ENCODE measurements around the gene LGI2. TPM values are rescaled to one million over a fixed set of nuclear protein-coding genes. Genes with fewer than 3 reads are reported as not detected.
A peak's percentile ranks its signal among the peaks of the same experiment; 100 is the strongest.
"Not testable (repeated sequence)": the region's sequence is repeated elsewhere in the genome, so short reads cannot be mapped to it uniquely, and the experiment has no call there.

Gene LGI2
- polyA plus RNA-seq, 4 donors: 28.7 to 34.0 (median 30.7) TPM

- no peak for DNase-seq (ENCODE audit: low read depth in 4 of 4, low spot score in 3 of 4)
These were observed 19.8 kb upstream of the LGI2 start for GRCh38 chr4:25050370-25051078.

- DNase-seq (ENCODE audit: low read depth in 4 of 4, low spot score in 3 of 4): no peak
These were observed 12.8 kb upstream of the LGI2 start for GRCh38 chr4:25043548-25043947.

GRCh38 chr4:25033526-25033925 is 2.8 kb upstream of the LGI2 start:
- DNase-seq (ENCODE audit: low read depth in 4 of 4, low spot score in 3 of 4): no peak

GRCh38 chr4:25032126-25032525 is 1.4 kb upstream of the LGI2 start:
- no peak for DNase-seq (ENCODE audit: low read depth in 4 of 4, low spot score in 3 of 4)

- DNase-seq (ENCODE audit: low read depth in 4 of 4, low spot score in 3 of 4): no peak
These were observed 403 bp upstream of the LGI2 start for GRCh38 chr4:25031077-25031621.

- DNase-seq (ENCODE audit: low read depth in 4 of 4, low spot score in 3 of 4): no peak
These were observed 1.1 kb downstream of the LGI2 start for GRCh38 chr4:25029479-25030276.

- no peak for DNase-seq (ENCODE audit: low read depth in 4 of 4, low spot score in 3 of 4)
These were observed 1.9 kb downstream of the LGI2 start for GRCh38 chr4:25028851-25029250.

GRCh38 chr4:25022766-25023165 is 8.0 kb downstream of the LGI2 start:
- DNase-seq (ENCODE audit: low read depth in 4 of 4, low spot score in 3 of 4): no peak

GRCh38 chr4:25021216-25021615 is 9.5 kb downstream of the LGI2 start:
- no peak for DNase-seq (ENCODE audit: low read depth in 4 of 4, low spot score in 3 of 4)

GRCh38 chr4:25020236-25020635 is 10.5 kb downstream of the LGI2 start:
- DNase-seq (ENCODE audit: low read depth in 4 of 4, low spot score in 3 of 4): no peak

GRCh38 chr4:25019501-25019900 is 11.2 kb downstream of the LGI2 start:
- no peak for DNase-seq (ENCODE audit: low read depth in 4 of 4, low spot score in 3 of 4)

GRCh38 chr4:25015012-25015411 is 15.7 kb downstream of the LGI2 start:
- no peak for DNase-seq (ENCODE audit: low read depth in 4 of 4, low spot score in 3 of 4)

GRCh38 chr4:25014662-25014983 is 16.1 kb downstream of the LGI2 start:
- not testable (repeated sequence) for DNase-seq (ENCODE audit: low read depth in 4 of 4, low spot score in 3 of 4)

GRCh38 chr4:25013756-25014661 is 16.7 kb downstream of the LGI2 start:
- DNase-seq (ENCODE audit: low read depth in 4 of 4, low spot score in 3 of 4): peak in 3 of 4 donors; percentile 79 to 86 (median 83)

GRCh38 chr4:25012655-25013054 is 18.1 kb downstream of the LGI2 start:
- peak in 2 of 4 donors; percentile 66 to 75 for DNase-seq (ENCODE audit: low read depth in 4 of 4, low spot score in 3 of 4)

GRCh38 chr4:25011135-25011866 is 19.4 kb downstream of the LGI2 start:
- no peak for DNase-seq (ENCODE audit: low read depth in 4 of 4, low spot score in 3 of 4)

- DNase-seq (ENCODE audit: low read depth in 4 of 4, low spot score in 3 of 4): no peak
These were observed 23.1 kb downstream of the LGI2 start for GRCh38 chr4:25007598-25007997.

- DNase-seq (ENCODE audit: low read depth in 4 of 4, low spot score in 3 of 4): no peak
These were observed 28.1 kb downstream of the LGI2 start for GRCh38 chr4:25002681-25003080.

- DNase-seq (ENCODE audit: low read depth in 4 of 4, low spot score in 3 of 4): no peak
These were observed 29.2 kb downstream of the LGI2 start for GRCh38 chr4:25001509-25001908.

- no peak for DNase-seq (ENCODE audit: low read depth in 4 of 4, low spot score in 3 of 4)
These were observed 30.1 kb downstream of the LGI2 start for GRCh38 chr4:25000639-25001038.

Measured in right renal pelvis (tissue), 4 donors.